ENCODE data around the gene SHH.

DNA sequence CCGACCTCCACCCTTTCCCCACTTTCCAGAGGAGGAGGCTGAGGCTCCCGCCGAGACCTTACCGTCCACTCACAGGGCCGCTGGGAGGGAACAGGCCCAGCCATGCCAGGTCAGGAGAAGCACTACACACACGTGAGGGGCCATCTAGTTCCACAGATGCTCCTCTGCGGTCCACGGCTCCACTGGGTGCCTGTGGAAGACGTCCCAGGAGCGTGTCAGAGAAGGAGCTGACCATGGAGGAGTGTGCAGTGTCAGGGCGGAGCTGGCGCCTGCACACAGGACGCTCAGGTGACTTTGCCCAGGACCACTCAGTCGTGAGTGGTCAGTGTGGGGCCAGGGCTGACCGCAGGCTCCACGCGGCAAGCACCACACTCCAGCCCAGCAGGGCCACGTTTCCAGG is 8.0 kb upstream of the SHH start:
- TF ChIP-seq EP300 (IDR thresholded peaks at IDR 0.05) (no peak), POLR2A (IDR thresholded peaks at IDR 0.05) (no peak)
- TF ChIP-seq, protein P1, sequence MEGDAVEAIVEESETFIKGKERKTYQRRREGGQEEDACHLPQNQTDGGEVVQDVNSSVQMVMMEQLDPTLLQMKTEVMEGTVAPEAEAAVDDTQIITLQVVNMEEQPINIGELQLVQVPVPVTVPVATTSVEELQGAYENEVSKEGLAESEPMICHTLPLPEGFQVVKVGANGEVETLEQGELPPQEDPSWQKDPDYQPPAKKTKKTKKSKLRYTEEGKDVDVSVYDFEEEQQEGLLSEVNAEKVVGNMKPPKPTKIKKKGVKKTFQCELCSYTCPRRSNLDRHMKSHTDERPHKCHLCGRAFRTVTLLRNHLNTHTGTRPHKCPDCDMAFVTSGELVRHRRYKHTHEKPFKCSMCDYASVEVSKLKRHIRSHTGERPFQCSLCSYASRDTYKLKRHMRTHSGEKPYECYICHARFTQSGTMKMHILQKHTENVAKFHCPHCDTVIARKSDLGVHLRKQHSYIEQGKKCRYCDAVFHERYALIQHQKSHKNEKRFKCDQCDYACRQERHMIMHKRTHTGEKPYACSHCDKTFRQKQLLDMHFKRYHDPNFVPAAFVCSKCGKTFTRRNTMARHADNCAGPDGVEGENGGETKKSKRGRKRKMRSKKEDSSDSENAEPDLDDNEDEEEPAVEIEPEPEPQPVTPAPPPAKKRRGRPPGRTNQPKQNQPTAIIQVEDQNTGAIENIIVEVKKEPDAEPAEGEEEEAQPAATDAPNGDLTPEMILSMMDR (IDR thresholded peaks at IDR 0.05): no peak

Data from tibial nerve (tissue), 4 donors.